Activated naive CD8-positive, alpha-beta T cell treated with anti-CD3 and anti-CD28 coated beads, Interleukin-2, amount 50 U/mL, for 16 hours (primary cell): ENCODE data around the gene PLK5.
"Not testable (repeated sequence)": the region's sequence is repeated elsewhere in the genome, so short reads cannot be mapped to it uniquely, and the experiment has no call there.

Source experiments
- DNase-seq: peaks from one replicate; pipeline ENCODE4 v3.0.0-alpha.2; 2020; ENCODE audit warnings: low read depth, low spot score

The PLK5 gene

DNA sequence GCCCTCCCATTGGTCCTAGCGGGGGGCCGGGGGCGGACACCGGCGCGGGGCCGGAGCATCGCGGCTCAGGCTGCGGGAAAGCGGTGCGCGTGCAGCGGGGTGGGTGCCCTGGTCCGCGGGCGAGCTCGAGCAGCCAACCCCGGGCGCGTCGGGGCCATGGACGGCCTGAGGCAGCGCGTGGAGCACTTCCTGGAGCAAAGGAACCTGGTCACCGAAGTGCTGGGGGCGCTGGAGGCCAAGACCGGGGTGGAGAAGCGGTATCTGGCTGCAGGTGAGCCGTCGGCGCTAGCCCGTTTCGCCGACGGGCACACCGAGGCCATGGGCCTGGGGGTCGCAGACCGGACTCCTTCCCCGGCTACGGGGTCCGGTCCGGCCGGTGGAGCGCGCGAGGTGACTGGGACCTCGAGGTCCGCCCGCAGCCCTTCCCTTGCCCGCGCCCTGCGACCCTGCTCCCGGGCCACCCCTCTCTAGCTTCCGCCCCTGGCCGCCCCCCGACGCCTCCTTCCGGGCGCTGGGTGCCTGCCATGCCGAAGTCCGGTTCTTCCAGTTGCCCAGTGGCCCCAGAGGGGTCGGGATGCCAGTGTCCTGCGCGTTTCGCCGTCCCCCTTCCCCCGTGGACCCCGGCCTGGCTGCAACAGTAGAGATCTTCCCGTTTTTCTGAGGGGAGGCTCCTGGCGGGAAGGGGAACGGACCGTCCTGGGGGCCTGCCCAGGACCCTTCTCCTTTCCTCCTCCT, 32.6 kb upstream of the PLK5 start, which contains the start of gene REEP6:
REEP6 (plus strand) TSS at position 68 of the 735 bp plus-strand sequence; CDS start at position 157, 89 bp downstream.
- DNase-seq: no peak

DNA sequence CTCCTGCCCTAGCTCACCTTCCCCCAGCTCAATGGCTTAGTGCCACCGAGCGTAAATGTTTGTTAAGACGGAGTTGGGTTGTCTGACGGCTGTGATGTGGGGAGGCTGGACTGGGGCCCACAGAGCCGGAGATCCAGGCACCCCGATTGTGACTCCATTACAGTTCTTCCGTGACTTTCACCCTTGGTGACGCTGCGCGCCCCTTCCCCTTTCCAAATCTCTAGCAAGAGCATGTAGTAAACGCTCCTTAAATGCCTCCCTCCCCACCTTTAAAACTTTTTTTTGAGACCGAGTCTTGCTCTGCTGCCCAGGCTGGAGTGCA, 32.1 kb upstream of the PLK5 start:
- no peak for DNase-seq

DNA sequence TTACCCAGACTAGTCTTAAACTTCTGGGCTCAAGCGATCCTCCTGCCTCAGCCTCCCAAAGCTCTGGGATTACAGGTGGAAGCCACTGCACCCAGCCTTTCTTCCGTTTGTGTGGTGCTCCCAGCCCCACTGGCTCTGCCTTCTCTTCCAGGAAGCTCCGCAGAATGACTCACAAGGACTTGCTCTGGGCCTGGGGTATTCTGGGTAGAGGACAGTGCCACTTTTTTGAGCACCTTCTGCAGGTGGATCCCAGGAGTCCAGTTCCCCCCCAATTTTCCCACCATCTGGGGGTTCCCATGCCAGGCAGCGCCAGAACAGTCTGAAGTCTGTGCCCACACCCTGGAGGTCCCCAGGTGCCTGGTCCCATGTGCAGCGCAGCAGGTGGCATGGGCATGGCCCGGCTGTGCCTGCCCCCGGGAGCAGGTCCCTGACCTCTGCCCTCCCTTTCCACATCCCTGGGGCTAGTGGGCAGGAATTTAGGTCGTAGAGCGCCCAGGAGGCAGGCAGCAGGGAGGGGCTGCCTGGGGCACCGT, 31.3 kb upstream of the PLK5 start:
- DNase-seq: no peak

DNA sequence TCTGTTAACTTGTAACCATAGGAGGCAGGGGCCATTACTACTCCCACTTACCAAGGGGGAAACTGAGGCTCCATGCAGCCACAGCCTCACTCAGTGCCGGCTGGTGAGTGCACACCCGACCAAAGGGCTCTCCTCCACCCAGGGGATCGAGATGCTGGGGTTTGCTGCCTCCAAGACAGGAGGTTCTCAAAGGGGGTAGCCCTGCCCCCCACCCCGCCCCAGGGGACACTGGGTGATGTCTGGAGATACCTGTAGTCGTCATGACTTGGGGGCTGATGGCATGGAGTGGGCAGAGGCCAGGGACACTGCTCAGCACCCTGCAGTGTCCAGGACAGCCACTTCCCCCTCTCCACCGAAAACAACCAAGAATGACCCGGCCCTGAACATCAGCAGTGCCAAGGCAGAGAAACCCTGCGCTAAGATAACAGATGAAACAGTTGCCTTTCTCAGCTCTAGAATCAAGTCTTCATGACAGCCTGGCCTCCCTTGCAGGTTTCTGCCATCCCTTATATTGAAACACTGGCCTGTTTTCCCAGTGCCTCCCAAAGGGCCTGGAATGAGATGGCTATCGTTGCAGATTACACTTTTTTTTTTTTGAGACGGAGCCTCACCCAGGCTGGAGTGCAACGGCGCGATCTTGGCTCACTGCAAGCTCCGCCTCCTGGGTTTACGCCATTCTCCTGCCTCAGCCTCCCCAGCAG, 29.6 kb upstream of the PLK5 start:
- no peak for DNase-seq

DNA sequence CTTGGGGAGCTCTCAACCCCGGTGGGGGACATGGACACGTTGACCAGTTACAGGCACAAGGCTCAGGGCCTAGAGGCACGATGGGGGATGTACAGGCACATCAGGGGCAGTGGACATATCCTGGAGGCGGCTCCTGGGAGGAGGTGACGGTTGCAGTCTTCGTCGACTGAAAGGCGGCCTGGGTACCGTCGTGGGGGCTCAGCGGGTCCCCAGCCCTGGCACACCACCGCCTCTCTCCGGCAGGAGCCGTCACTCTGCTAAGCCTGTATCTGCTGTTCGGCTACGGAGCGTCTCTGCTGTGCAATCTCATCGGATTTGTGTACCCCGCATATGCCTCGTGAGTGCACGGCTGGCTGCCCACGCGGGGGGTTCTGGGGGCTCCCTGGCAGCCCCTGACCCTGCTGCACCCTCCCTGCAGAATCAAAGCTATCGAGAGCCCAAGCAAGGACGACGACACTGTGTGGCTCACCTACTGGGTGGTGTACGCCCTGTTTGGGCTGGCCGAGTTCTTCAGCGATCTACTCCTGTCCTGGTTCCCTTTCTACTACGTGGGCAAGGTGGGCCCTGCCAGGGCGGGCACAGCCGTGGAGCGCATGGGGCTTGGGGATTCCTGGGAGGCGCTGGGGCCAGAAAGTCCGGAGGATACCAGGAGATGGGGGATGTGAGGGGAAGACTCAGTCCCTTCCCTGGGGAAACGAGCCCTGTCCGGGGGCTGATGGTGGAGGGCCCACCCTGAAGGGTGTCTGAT, 28.7 kb upstream of the PLK5 start:
- DNase-seq: no peak

DNA sequence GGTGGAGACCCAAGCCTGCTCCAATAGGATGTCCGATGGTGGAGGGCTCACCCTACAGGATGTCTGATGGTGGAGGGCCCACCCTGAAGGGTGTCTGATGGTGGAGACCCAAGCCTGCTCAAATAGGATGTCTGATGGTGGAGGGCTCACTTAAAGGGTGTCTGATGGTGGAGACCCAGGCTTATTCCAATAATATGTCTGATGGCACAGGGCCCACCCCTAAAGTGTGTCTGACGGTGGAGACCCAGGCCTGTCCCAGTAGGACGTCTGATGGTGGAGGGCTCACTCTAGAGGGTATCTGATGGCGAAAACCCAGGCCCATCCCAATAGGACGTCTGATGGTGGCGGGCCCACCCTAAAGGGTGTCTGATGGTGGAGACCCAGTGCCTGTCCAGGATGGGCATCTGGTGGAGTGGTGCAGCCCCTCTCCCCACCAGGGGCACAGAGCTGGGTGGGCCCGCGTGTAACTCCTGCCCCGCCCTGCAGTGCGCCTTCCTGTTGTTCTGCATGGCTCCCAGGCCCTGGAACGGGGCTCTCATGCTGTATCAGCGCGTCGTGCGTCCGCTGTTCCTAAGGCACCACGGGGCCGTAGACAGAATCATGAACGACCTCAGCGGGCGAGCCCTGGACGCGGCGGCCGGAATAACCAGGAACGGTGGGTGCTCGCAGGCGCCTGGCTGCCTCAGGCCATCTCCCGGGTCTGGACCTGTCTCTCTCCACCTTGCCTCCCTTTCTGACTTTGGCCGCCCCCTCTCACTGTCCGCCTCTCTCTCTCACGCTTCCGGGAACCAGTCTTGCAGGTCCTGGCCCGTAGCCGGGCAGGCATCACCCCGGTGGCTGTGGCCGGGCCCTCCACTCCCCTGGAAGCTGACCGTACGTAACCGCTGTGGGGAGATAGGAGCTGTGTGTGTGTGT, 27.8 kb upstream of the PLK5 start:
- DNase-seq: no peak

DNA sequence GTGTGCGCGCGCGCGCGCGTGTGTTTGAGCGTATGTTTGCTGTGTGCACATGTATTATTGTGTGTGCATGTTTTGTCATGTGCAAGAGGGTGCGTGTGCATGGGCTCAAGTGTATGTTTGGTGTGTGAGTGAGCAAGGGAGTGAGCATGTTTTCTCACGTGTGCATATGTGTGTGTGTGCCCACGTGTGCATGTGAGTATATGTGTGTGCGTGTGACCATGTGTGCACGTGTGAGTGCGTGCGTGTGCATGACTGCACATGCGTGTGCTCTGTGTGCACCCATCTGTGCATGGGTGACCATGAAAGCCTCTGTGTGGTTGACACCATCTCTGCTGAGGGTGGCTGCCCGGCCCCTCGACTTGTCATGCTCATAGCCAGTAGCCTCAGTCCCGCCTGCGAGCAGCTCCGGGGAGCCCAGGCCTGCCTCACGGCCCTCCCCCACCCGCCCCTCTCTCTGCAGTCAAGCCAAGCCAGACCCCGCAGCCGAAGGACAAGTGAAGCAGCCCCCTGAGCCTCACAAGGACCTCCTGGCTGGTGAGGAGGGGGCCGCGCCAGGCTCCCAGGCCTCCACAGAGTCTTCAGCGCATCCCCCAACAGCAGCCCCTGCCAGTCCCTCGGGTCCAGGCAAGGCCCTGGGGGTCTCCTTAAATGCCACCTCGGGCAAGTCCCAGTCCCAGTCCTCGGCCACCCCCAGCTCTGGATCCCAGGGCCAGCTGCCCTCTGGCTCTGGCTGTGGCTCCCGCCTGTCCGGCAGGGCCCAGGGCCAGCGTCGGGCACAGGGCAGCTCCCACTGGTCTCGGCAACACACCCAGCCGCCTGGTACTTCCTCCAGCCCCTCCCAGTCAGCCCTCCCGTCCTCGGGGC, 26.9 kb upstream of the PLK5 start:
- no peak for DNase-seq

DNA sequence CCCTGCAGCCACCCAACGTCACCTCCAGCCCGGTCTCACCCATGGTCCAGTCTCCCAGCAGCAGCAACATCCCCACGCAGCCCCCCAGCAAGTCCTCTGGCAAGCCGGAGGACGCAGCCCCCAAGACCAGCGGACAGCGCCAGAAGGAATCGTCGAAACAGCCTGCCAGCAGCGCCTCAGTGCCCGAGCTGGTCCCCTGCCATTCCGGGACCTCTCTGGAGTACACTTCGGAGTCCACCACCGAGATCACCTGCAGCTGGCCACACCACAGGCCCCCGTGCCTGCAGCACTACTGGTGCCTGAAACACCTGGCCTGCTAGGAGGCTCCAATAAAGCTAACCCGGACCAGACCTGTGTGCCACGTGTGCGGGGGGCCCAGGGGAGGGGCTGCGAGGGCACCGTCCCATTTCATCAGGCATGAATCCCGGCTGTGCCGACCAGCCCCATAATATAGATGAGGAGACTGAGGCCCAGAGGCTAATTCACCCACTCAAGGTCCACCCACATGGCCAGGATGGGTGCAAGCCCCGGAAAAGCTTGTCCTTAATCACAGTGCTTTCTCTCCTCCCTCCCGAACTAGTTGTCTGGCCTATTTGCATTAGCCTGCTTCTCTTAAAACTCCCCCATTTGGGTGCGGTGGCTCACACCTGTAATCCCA, 26.2 kb upstream of the PLK5 start:
- DNase-seq: no peak

DNA sequence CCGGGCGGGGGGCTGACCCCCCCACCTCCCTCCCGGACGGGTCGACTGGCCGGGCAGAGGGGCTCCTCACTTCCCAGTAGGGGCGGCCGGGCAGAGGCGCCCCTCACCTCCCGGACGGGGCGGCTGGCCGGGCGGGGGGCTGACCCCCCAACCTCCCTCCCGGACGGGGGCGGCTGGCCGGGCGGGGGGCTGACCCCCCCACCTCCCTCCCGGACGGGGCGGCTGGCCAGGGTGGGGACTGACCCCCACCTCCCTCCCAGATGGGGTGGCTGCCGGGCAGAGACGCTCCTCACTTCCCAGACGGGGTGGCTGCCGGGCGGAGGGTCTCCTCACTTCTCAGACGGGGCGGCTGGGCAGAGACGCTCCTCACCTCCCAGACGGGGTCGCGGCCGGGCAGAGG, 24.6 kb upstream of the PLK5 start:
- not testable (repeated sequence) for DNase-seq

DNA sequence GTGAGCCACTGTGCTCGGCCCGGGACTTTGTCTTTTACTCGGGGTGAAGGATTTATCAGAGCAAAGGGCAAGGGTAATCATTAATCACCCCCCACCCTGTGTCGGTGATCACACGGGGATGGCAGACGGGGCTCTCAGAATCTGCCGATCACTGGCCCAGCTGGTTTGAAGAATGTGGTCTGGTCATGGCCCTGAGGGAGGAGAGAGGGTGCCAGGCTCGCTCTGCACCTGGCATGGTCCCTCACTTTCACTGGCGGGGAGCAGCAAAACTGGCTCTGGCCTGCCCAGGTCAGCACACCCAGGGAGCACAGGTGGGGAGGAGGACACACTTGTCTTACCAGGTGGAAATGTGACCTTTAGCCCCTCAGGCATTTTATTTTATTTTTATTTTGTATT, 22.7 kb upstream of the PLK5 start:
- no peak for DNase-seq

DNA sequence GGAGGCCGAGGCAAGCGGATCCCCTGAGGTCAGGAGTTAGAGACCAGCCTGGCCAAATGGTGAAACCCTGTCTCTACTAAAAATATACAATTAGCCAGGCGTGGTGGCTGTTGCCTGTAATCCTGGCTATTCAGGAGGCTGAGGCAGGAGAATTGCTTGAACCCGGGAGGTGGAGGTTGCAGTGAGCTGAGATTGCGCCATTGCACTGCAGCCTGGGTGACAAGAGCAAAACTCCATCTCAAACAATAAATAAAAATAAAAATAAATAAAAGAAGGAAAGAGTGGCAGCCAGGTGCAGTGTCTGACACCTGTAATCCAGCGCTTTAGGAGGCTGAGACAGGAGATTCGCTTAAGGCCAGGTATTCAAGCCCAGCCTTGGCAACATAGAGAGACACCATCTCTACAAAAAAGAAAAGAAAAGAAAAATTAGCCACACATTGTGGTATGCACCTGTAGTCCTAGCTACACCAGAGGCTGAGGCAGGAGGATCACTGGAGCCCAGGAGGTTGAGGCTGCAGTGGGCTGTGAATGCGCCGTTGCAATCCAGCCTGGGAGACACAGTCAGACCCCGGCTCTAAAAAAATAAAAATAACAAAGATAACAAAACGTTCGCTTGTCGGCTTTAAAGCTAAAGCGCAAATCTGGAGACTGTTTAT, 21.3 kb upstream of the PLK5 start:
- DNase-seq: no peak

DNA sequence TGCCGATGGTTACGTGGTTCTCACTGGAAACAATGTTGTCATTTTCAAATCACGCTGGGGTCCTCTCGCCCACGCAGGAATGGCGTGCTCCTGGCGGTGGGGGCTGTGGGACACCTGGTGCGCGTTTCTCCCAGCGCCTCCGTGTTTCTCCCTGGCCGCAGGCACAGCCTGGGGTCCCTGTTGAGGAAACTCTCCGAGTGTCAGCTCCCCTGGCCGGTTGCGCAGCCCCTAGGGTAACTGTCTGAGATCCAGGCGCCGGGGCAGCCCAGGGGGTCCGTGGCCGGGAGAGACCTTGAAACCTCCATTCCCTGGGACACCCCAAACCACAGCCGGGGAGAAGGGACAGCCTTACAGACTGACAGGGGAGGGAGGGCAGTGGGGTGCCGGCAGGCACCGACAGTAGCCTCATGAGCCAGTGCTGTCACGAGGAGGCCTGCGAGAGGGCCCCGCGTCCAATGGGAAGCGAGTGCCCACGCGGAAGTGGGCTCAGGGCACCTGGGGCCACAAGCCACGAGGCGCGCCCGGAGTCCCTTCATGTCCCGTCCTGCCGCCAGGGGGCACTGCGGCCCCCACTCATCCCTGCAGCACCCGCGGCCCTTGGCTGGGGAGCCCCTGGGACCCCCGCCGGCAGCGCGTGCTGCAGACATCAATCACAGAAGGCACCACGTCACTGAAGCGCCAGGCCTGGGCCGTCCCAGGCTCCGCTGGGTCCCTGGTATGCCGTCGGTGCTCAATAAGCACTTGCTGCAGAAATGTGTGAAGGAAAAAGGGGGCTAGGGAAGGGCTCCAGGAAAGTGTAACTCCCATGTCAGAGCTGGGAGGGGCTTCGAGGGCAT, 20.6 kb upstream of the PLK5 start:
- DNase-seq: peak; percentile 39

DNA sequence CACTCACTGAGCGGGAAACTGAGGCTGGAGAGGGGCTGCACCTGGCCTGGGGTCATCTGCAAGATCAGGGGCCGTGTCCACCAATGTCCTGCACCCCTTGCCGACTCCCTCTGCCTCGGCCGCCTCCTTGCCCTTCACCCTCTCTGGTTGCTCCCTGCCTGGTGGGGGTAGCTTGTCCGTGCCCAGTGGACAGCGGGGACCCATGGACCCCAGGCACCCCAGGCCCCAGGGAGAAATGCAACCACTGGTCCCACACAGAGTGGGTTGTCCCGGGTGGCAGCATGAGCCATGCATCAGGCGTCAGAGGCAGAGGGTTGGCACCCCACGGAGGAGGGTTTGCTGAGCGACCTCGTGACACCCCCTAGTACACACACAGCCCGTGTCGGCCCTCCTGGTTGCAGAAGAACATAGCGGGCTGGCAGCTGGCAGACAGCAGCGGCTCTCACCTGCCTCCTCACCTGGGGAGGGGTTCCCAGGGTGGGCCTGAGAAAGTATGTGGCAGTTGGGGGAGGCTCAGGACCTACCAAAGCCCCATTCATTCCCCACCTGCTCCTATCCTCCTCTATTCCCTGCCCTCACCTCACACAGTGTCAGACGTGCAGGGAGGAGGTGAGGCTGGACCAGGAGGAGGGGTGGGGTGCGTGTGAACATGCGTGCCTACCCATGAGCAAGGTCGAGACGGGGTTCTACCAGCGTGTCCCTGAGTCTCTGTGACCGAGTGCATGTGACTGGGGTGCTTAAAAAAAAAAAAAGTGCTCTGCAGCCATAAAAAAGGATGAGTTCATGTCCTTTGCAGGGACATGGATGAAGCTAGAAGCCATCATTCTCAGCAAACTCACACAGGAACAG, 19.7 kb upstream of the PLK5 start:
- DNase-seq: no peak

DNA sequence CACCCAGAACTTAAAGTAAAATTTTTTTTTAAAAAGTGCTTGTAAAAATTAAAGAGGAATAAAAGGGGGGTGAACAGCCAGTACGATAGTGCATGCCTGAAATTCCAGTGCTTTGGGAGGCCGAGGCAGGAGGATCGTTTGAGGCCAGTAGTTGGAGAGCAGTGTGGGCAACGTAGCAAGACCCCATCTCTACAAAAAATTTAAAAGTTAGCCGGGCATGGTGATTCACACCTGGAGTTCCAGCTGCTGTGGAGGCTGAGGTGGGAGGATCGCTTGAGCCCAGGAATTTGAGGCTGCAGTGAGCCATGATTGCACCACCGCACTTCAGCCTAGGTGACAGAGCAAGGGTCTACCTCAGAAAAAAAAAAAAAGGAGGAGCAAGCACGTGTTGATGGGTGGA, 18.9 kb upstream of the PLK5 start:
- no peak for DNase-seq

DNA sequence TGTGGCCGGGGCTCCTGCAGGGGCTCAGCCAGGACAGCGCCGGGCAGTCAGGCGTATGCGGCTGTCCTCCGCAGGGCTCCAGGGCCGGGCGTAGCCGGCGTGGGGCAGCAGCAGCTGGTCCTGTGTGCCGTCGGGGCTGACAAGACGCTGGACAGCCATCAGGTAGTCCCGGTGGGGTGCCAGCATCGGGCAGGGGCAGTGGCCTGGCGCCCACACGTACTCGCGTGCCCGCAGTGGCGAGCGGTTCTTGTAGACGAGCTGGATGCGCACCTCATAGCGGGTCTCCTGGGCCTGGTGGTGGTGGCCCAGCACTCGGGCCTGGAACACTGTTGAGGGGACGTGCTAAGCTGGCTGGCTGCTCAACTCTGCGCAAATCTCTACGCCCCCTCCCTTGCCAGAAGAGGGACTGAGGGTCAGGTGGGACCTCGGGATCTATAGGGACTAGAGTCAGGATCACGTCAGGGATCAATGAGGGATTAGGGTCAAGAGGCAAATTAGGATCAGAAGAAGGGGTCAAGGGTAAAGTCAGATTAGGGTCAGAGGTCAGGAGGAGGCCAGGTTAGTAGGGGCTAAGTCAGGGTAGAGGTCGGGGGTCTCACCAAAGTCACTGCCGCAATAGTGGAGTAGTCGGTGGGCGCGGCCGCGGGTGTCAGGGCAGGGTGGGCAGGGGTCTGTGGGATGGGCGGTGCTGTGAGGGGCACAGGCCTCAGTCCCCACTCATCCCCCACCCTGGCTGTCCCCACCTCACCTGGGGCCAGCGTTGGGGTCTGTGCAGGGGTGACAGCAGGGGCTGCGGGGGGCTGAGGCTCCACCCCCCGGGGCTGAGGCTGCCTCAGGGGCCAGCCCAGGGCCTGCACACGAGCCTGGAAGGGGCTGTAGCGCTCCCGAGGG, 17.6 kb upstream of the PLK5 start:
- DNase-seq: no peak

DNA sequence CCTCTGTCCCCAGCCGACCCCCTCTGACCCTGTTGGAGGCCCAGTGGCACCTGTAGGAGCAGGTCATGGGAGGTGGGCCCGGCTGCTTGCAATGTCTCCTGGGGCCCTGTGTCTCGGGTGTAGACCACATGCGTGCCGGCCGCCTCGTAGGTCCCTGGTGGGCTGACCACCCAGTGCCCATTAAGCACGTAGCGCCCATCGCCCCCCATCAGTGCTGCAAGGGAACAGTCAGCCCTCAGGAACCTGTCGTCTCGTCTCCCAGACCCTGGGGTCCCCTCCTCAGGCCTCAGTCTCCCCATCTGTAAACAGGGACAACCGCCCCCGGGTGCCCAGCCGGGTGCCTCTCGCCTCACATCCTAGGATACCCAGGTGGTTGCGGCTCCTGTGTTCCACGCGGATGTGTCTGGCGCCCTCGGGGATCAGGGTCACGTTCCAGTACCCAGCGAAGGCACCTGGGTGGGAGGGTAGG, 16.7 kb upstream of the PLK5 start:
- no peak for DNase-seq
